ENCODE data around the gene KLHDC3.

- TF ChIP-seq CTCF (IDR thresholded peaks at IDR 0.05) (no peak), ZFX (IDR thresholded peaks at IDR 0.05; ENCODE audit: borderline replicate concordance) (no peak)
These were observed 32.2 kb upstream of the KLHDC3 start for GRCh38 chr6:42981836-42982235.
